ENCODE data around the gene TMEM191C.
"Not testable (repeated sequence)": the region's sequence is repeated elsewhere in the genome, so short reads cannot be mapped to it uniquely, and the experiment has no call there.

The TMEM191C gene

GRCh38 chr22:21467337-21468193 lies at the start of gene TMEM191C:
Gene TMEM191C, plus strand, starts transcription at chr22:21467387. Its CDS starts 73 bp downstream, at chr22:21467460.
- in situ Hi-C loops (cut with HindIII; ENCODE audit: low sequenced_read_pairs): not testable (repeated sequence)

GRCh38 chr22:21417853-21418252 lies 49.3 kb upstream of the TMEM191C start:
- in situ Hi-C loops (cut with HindIII; ENCODE audit: low sequenced_read_pairs): not testable (repeated sequence)

GRCh38 chr22:21418974-21419638 lies 48.1 kb upstream of the TMEM191C start:
- in situ Hi-C loops (cut with HindIII; ENCODE audit: low sequenced_read_pairs): not testable (repeated sequence)

- in situ Hi-C loops (cut with HindIII; ENCODE audit: low sequenced_read_pairs): not testable (repeated sequence)
Observed at GRCh38 chr22:21420180-21420763, 46.9 kb upstream of the TMEM191C start.

GRCh38 chr22:21424084-21424709 lies 43.0 kb upstream of the TMEM191C start:
- in situ Hi-C loops (cut with HindIII; ENCODE audit: low sequenced_read_pairs): not testable (repeated sequence)

GRCh38 chr22:21434378-21435233 lies 32.6 kb upstream of the TMEM191C start:
- in situ Hi-C loops (cut with HindIII; ENCODE audit: low sequenced_read_pairs): not testable (repeated sequence)

- in situ Hi-C loops (cut with HindIII; ENCODE audit: low sequenced_read_pairs): not testable (repeated sequence)
Observed at GRCh38 chr22:21435998-21436810, 31.0 kb upstream of the TMEM191C start.

- in situ Hi-C loops (cut with HindIII; ENCODE audit: low sequenced_read_pairs): not testable (repeated sequence)
Observed at GRCh38 chr22:21438013-21438412, 29.2 kb upstream of the TMEM191C start.

- in situ Hi-C loops (cut with HindIII; ENCODE audit: low sequenced_read_pairs): not testable (repeated sequence)
Observed at GRCh38 chr22:21440018-21440636, 27.1 kb upstream of the TMEM191C start.

GRCh38 chr22:21440676-21441075 lies 26.5 kb upstream of the TMEM191C start:
- in situ Hi-C loops (cut with HindIII; ENCODE audit: low sequenced_read_pairs): not testable (repeated sequence)

GRCh38 chr22:21441170-21441569 lies 26.0 kb upstream of the TMEM191C start:
- in situ Hi-C loops (cut with HindIII; ENCODE audit: low sequenced_read_pairs): not testable (repeated sequence)

GRCh38 chr22:21442123-21442522 lies 25.1 kb upstream of the TMEM191C start:
- in situ Hi-C loops (cut with HindIII; ENCODE audit: low sequenced_read_pairs): not testable (repeated sequence)

- in situ Hi-C loops (cut with HindIII; ENCODE audit: low sequenced_read_pairs): not testable (repeated sequence)
Observed at GRCh38 chr22:21442646-21443045, 24.5 kb upstream of the TMEM191C start.

GRCh38 chr22:21443057-21443734 lies 24.0 kb upstream of the TMEM191C start:
- in situ Hi-C loops (cut with HindIII; ENCODE audit: low sequenced_read_pairs): no loop called here

GRCh38 chr22:21443735-21444421 lies 23.3 kb upstream of the TMEM191C start:
- in situ Hi-C loops (cut with HindIII; ENCODE audit: low sequenced_read_pairs): no loop called here

- in situ Hi-C loops (cut with HindIII; ENCODE audit: low sequenced_read_pairs): no loop called here
Observed at GRCh38 chr22:21444701-21445436, 22.3 kb upstream of the TMEM191C start.
